ENCODE results near the gene RIC8B. TPM values are rescaled to one million over a fixed set of nuclear protein-coding genes. Genes with fewer than 3 reads are reported as not detected.

The RIC8B gene
- total RNA-seq, 1 donor from 2014 or later, result 16.7 TPM

- DNase-seq (no peak), ATAC-seq (peak in 1 of 2 donors; percentile 39)
- Histone ChIP-seq H3K36me3 (peaks cover 34% of the 10 kb centered on the region), H3K27ac (no peak overlapping the region), H3K4me1 (no peaks in the 10 kb centered on the region), H3K4me3 (no peak overlapping the region), H3K27me3 (ENCODE audit: low read depth) (no peaks in the 10 kb centered on the region), H3K9me3 (no peaks in the 10 kb centered on the region)
- TF ChIP-seq CTCF (IDR thresholded peaks at IDR 0.05), result no peak
- intact Hi-C loops (cut with DNase I), result no loop called here
These were observed 104.3 kb downstream of the RIC8B start for GRCh38 chr12:106878804-106879203.

- H3K4me1 ChIP-seq, result no peaks in the 10 kb centered on the region
- DNase-seq (no peak), ATAC-seq (no peak)
- no peak overlapping the region for H3K27ac ChIP-seq
- no peaks in the 10 kb centered on the region for H3K9me3 ChIP-seq
- H3K27me3 ChIP-seq (ENCODE audit: low read depth), result no peaks in the 10 kb centered on the region
- intact Hi-C loops (cut with DNase I), result no loop called here
- TF ChIP-seq CTCF (IDR thresholded peaks at IDR 0.05), result no peak
- H3K4me3 ChIP-seq, result no peak overlapping the region
- peaks cover 42% of the 10 kb centered on the region for H3K36me3 ChIP-seq
These were observed 105.1 kb downstream of the RIC8B start for GRCh38 chr12:106879612-106880011.

- DNase-seq (no peak), ATAC-seq (no peak)
- no peak overlapping the region for H3K27ac ChIP-seq
- H3K36me3 ChIP-seq, result peaks cover 63% of the 10 kb centered on the region
- no peak overlapping the region for H3K4me3 ChIP-seq
- no peaks in the 10 kb centered on the region for H3K9me3 ChIP-seq
- no peaks in the 10 kb centered on the region for H3K27me3 ChIP-seq (ENCODE audit: low read depth)
- no peaks in the 10 kb centered on the region for H3K4me1 ChIP-seq
- intact Hi-C loops (cut with DNase I), result no loop called here
- TF ChIP-seq CTCF (IDR thresholded peaks at IDR 0.05), result no peak
These were observed 108.9 kb downstream of the RIC8B start for GRCh38 chr12:106883426-106883825.

GRCh38 chr12:106885026-106885425 is 110.5 kb downstream of the RIC8B start:
- no peak overlapping the region for H3K27ac ChIP-seq
- intact Hi-C loops (cut with DNase I), result no loop called here
- no peaks in the 10 kb centered on the region for H3K27me3 ChIP-seq (ENCODE audit: low read depth)
- H3K4me3 ChIP-seq, result no peak overlapping the region
- no peaks in the 10 kb centered on the region for H3K4me1 ChIP-seq
- ATAC-seq (no peak), DNase-seq (no peak)
- H3K36me3 ChIP-seq, result peaks cover 58% of the 10 kb centered on the region
- no peak for TF ChIP-seq CTCF (IDR thresholded peaks at IDR 0.05)
- H3K9me3 ChIP-seq, result no peaks in the 10 kb centered on the region

- H3K36me3 ChIP-seq, result peaks cover 52% of the 10 kb centered on the region
- intact Hi-C loops (cut with DNase I), result no loop called here
These were observed 111.2 kb downstream of the RIC8B start for GRCh38 chr12:106885541-106886249.

More at GRCh38 chr12:106885541-106886249, 111.2 kb downstream of the RIC8B start:
- no peaks in the 10 kb centered on the region for H3K9me3 ChIP-seq
- no peaks in the 10 kb centered on the region for H3K27me3 ChIP-seq (ENCODE audit: low read depth)
- DNase-seq, result no peak
- H3K4me3 ChIP-seq, result no peak overlapping the region
- TF ChIP-seq CTCF (IDR thresholded peaks at IDR 0.05), result no peak
- no peak overlapping the region for H3K27ac ChIP-seq
- no peak for ATAC-seq
- H3K4me1 ChIP-seq, result no peaks in the 10 kb centered on the region
